Stimulated activated CD8-positive, alpha-beta memory T cell treated with anti-CD3 and anti-CD28 coated beads, Interleukin-12 subunit alpha, Interleukin-12 subunit beta, amount 100 ng/mL, for 24 hours (primary cell): Measurements from ENCODE around the gene LITAF.

Experiments
- DNase-seq: peaks from one replicate; pipeline ENCODE4 v3.0.0-alpha.2; 2020; ENCODE audit errors: extremely low read depth

LITAF gene

GRCh38 chr16:11586856-11587642 is at the start of gene LITAF:
TSS of gene LITAF (minus strand) at chr16:11586919. CDS start at chr16:11556730, 30,189 bp downstream.
- no peak for DNase-seq

GRCh38 chr16:11636172-11636721 is 49.5 kb upstream of the LITAF start:
- DNase-seq = no peak

- no peak for DNase-seq
Observed at GRCh38 chr16:11635679-11636171, 49.0 kb upstream of the LITAF start.

GRCh38 chr16:11635113-11635652 is 48.5 kb upstream of the LITAF start:
- DNase-seq = no peak

GRCh38 chr16:11634312-11634711 is 47.6 kb upstream of the LITAF start:
- no peak for DNase-seq

- no peak for DNase-seq
Observed at GRCh38 chr16:11633113-11633512, 46.4 kb upstream of the LITAF start.

- DNase-seq = no peak
Observed at GRCh38 chr16:11632455-11632939, 45.8 kb upstream of the LITAF start.

- no peak for DNase-seq
Observed at GRCh38 chr16:11631214-11631613, 44.5 kb upstream of the LITAF start.

GRCh38 chr16:11630768-11631056 is 44.0 kb upstream of the LITAF start:
- no peak for DNase-seq

GRCh38 chr16:11630046-11630767 is 43.5 kb upstream of the LITAF start:
- DNase-seq = no peak

- DNase-seq = no peak
Observed at GRCh38 chr16:11629071-11630030, 42.6 kb upstream of the LITAF start.

- DNase-seq = no peak
Observed at GRCh38 chr16:11627822-11628457, 41.2 kb upstream of the LITAF start.

- no peak for DNase-seq
Observed at GRCh38 chr16:11627292-11627663, 40.6 kb upstream of the LITAF start.

- no peak for DNase-seq
Observed at GRCh38 chr16:11626657-11627291, 40.1 kb upstream of the LITAF start.

GRCh38 chr16:11625769-11626168 is 39.0 kb upstream of the LITAF start:
- no peak for DNase-seq

GRCh38 chr16:11624636-11625607 is 38.2 kb upstream of the LITAF start:
- no peak for DNase-seq

- no peak for DNase-seq
Observed at GRCh38 chr16:11624205-11624604, 37.5 kb upstream of the LITAF start.

GRCh38 chr16:11621920-11622651 is 35.4 kb upstream of the LITAF start:
- DNase-seq = no peak

GRCh38 chr16:11621539-11621919 is 34.8 kb upstream of the LITAF start:
- DNase-seq = no peak
